Ovary (tissue), 10 donors: ENCODE measurements around the gene TBC1D3D. TPM values are rescaled to one million over a fixed set of nuclear protein-coding genes. Genes with fewer than 3 reads are reported as not detected.
"Not testable (repeated sequence)": the region's sequence is repeated elsewhere in the genome, so short reads cannot be mapped to it uniquely, and the experiment has no call there.

ENCODE experiments used
- DNase-seq, 5 donors: peaks; one replicate each; pipeline ENCODE4 v3.0.0-alpha.2; 2019 to 2020
- H3K27ac ChIP-seq, 2 donors: fragments of 200-600 bp; one replicate each; pipeline versions ENCODE4 v1.5.1 to v1.8.0; 2019 to 2022
- H3K27me3 ChIP-seq: fragments of 200-600 bp; one replicate; pipeline ENCODE4 v1.8.0; 2022
- H3K36me3 ChIP-seq: fragments of 200-600 bp; sonication (generic); one replicate; pipeline ENCODE4 v1.5.1; 2019
- H3K4me1 ChIP-seq: one replicate; pipeline ENCODE4 v1.8.1; 2013; ENCODE audit warnings: mild to moderate bottlenecking, moderate library complexity; ENCODE audit not compliant: insufficient read depth
- H3K4me3 ChIP-seq: fragments of 200-600 bp; sonication (generic); one replicate; pipeline ENCODE4 v1.5.1; 2017
- H3K9me3 ChIP-seq, 2 donors: fragments of 200-600 bp in 1 of 2; sonication (generic) in 1 of 2; one replicate each; pipeline versions ENCODE4 v1.5.1 to v1.8.1; 2013 to 2019; ENCODE audit warnings: mild to moderate bottlenecking in 1 of 2, moderate library complexity in 1 of 2
- WGBS, 3 donors: extraction: QIAGEN DNeasy Blood & Tissue Kit in 1 of 3; methylation state at CpG; one replicate each; pipeline versions ENCODE4 v1.1.5 to v1.1.7; 2013 to 2017; 5-methylcytosine and 5-hydroxymethylcytosine counted together
- intact Hi-C, 4 donors: fragments of 100-400 bp; cut with DNase I; formaldehyde crosslinking; loops; one replicate each; pipeline versions ENCODE4 v1.11.0 to v1.15.1; 2022 to 2023
- long read RNA-seq, 3 donors: library from polyadenylated mRNA in 2 of 3; unstranded in 2 of 3; transcript quantifications; one replicate each; pipeline ENCODE4 v2.0.0 and lab custom pipeline, GENCODE V29; 2021 to 2026
- polyA plus RNA-seq, 2 donors: library from polyadenylated mRNA; stranded (reverse); fragments of 200-250 nt in 1 of 2; fragments of 350-450 nt in 1 of 2; fragmentation: Illumina TruSeq in 1 of 2; extraction: RNeasy Lipid Tissue Mini Kit (QIAGEN cat#74804) in 1 of 2; gene quantifications; one replicate each; pipeline ENCODE4 v1.2.3, GENCODE V29; 2013 to 2014
- total RNA-seq, 7 donors: library from RNA; depleted of rRNA in 2 of 7; stranded (reverse); fragments of >200 nt in 2 of 7; fragmentation: NEBNext Ultra II Directional in 3 of 7; extraction: Animal tissue kit (Norgen Biotek cat#: 25700) in 3 of 7; gene quantifications; one replicate each; pipeline versions ENCODE4 v1.1.0 to v1.2.4, GENCODE V29; 2016 to 2023
- donor health status: DM: no; HTN: no; CAD: no; lungs with moderate emphysema.
- donor health status: DM: no; HTN: no; CAD: no.
- donor health status: Bipolar disorder and iron deficiency.
- donor health status: DM: yes; HTN: yes; CAD: no.
- donor health status: DM: no; HTN: no; CAD: no.
- donor health status: DM: yes; HTN: yes; CAD: no.

Gene TBC1D3D
- total RNA-seq (under 1 TPM in 3 of 7 donors, not detected in 4; 0.33 to 0.91 (median 0.59) TPM), polyA plus RNA-seq (1 to 10 TPM in 1 of 2 donors, under 1 TPM in 1; 0.33 to 2.2 TPM)
- long read RNA-seq, donor 1: 0 reads
- long read RNA-seq, donor 2, partial matches to known transcripts: 15 of 15 reads
- long read RNA-seq, donor 2, other reads (novel, unspliced or antisense): 0 of 15 reads
- long read RNA-seq, donor 3: 0 reads

GRCh38 chr17:38003676-38004075 lies at the start of gene TBC1D3D:
TBC1D3D (plus strand) TSS chr17:38003976; CDS start chr17:38005561, 1,585 bp downstream.
- H3K27ac ChIP-seq, H3K9me3 ChIP-seq, H3K36me3 ChIP-seq, H3K27me3 ChIP-seq, intact Hi-C loops, DNase-seq, H3K4me3 ChIP-seq, H3K4me1 ChIP-seq: not testable (repeated sequence)
- WGBS, 3 donors: no CpG with 5 or more reads among the region's 11 CpGs

GRCh38 chr17:37988960-37989359 lies 14.8 kb upstream of the TBC1D3D start, which contains the start of gene TBC1D3L:
TBC1D3L (minus strand) TSS chr17:37989060; CDS start chr17:37987520, 1,540 bp downstream.
- H3K27me3 ChIP-seq, H3K36me3 ChIP-seq, H3K9me3 ChIP-seq, intact Hi-C loops, DNase-seq, H3K4me3 ChIP-seq, H3K4me1 ChIP-seq, H3K27ac ChIP-seq: not testable (repeated sequence)
- WGBS, 3 donors: no CpG with 5 or more reads among the region's 11 CpGs

Other genes starting within 250 kb of the TBC1D3D start
- gene TBC1D3K, start 79.6 kb upstream of the TBC1D3D start, total RNA-seq: not detected
- not detected for gene TBC1D3K, start 79.6 kb upstream of the TBC1D3D start, polyA plus RNA-seq
- gene TBC1D3L, start 14.9 kb upstream of the TBC1D3D start, total RNA-seq: 10 to 100 TPM in 4 of 7 donors, 1 to 10 TPM in 3; 6.7 to 18.1 (median 10.7) TPM
- 1 to 10 TPM; 4.2 to 9.2 TPM for gene TBC1D3L, start 14.9 kb upstream of the TBC1D3D start, polyA plus RNA-seq
- not detected for gene TBC1D3C, start 64.7 kb downstream of the TBC1D3D start, total RNA-seq
- gene TBC1D3C, start 64.7 kb downstream of the TBC1D3D start, polyA plus RNA-seq: not detected
- not detected for gene TBC1D3E, start 124.0 kb downstream of the TBC1D3D start, total RNA-seq
- gene TBC1D3E, start 124.0 kb downstream of the TBC1D3D start, polyA plus RNA-seq: not detected
- not detected for gene TBC1D3, start 188.6 kb downstream of the TBC1D3D start, total RNA-seq
- not detected for gene TBC1D3, start 188.6 kb downstream of the TBC1D3D start, polyA plus RNA-seq